GM18526 (cell line): ENCODE results near the gene ATP7B.

Experiments used
- POLR2A ChIP-seq: IDR thresholded peaks from 3 replicates; pipeline ENCODE4 v1.6.1; 2011; ENCODE audit not compliant: insufficient read length; ENCODE audit errors: extremely low read depth

Gene ATP7B

DNA sequence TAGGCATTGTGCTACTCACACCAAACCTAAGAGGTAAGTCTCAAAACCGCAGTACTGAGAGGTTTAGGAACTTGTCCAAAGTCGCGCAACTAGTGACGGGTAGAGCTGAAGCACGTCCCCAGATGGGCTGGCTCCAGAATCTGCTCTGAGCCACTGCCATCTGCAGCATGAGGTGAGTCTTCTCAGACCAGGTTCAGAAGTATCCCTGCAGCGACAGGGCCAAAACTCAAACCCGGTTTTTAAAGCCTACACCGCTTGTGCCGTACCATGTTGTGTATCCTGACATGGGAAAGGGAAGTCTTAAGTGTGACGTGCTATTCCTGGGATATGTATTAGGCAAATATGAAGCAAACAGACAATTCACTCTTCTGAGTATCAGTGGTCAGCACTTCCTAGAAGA, 45.1 kb downstream of the ATP7B start:
- TF ChIP-seq POLR2A: no peak

DNA sequence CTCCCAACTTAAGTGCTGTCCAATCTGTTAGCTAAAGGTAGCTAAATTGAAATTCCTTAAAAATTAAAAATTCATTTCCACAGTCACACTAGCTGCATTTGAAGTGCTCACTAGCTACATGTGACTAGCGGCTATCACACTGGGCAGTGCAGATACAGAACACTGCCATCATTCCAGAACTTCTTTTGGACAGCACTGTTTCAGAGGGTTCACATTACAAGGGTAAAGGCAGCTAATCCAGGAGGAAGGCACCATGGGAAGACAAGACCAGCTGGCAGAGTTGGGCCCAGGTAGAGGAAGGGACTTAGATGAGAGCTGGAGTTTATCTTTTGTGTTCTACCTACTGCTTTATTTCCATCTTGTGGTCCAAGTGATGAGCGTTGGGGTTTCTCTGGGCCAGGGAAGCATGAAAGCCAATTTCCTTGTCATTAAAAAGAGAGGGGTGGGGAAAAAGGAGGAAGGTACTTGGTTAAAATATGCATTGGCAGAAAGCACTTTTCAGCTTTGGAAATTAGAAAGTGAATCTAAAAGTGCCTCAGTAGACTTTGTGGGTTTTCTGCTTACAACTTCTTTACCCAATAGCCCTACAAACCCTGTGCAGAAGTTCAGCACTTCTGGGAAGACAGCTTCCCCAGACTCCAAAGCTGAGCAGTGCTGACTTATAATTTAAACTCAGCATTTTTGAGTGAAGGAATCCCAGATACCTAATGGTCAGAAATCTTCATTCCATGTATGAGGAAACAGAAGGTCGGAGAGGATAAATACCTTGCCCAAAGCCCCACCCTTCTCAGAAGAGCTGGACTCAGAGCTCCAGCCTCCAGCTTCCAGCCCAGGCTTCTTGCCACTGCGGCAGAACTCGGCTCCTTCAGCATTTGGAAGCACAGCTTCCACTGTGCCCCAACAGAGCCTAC, 49.5 kb downstream of the ATP7B start:
- no peak for TF ChIP-seq POLR2A

DNA sequence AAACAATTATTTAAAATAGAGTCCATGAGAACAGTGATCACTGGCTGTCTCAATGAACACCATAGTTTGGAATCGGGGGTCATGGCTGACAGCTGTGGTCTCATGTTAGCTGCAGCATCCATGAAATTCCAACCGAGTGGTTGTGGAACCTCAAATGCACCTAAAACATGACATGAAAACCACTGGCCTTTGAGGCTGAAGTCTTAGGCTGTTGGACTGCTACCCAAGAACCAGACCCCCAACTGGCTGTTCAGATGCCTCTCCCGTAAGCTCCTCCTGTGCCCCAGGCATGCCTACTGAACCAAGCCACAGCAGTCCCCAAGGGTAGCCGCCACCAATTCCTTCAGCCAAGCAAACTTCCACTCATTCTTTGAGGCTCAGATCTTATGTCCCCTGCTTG, 50.5 kb downstream of the ATP7B start:
- no peak for TF ChIP-seq POLR2A

DNA sequence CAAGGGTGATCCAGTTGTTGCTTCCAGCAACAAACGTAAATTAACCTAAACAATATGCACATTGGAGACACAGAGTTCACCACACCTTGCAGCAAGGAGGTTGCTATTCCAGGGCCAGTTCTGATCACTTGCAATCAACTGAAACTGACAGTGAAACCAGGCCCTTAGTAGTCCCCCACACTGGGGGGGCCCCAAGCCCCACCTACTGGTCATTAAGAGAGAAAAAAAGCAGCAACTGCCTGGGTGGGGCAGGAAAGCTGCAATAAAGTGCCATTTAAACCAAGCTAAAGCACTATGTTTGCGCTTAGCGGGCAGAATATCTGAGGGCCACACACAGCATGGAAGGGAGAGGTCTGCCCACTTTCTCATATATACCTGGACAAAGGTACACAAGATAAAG, 51.5 kb downstream of the ATP7B start:
- TF ChIP-seq POLR2A: no peak

DNA sequence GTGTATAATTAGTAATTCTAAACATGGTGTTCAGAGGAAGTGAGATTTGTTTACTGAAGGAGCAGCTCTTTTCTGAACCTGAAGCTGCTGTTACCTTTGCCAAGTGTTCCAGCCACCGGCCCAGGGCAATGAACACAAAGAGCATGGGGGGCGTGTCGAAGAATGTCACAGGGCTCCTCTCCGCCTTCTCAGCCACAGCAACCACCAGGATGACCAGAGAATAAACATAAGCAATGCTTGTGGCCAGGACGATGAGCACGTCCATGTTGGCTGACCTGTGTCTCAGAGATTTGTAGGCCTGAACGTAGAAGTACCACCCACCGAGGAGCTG, 53.1 kb downstream of the ATP7B start:
- TF ChIP-seq POLR2A: no peak

DNA sequence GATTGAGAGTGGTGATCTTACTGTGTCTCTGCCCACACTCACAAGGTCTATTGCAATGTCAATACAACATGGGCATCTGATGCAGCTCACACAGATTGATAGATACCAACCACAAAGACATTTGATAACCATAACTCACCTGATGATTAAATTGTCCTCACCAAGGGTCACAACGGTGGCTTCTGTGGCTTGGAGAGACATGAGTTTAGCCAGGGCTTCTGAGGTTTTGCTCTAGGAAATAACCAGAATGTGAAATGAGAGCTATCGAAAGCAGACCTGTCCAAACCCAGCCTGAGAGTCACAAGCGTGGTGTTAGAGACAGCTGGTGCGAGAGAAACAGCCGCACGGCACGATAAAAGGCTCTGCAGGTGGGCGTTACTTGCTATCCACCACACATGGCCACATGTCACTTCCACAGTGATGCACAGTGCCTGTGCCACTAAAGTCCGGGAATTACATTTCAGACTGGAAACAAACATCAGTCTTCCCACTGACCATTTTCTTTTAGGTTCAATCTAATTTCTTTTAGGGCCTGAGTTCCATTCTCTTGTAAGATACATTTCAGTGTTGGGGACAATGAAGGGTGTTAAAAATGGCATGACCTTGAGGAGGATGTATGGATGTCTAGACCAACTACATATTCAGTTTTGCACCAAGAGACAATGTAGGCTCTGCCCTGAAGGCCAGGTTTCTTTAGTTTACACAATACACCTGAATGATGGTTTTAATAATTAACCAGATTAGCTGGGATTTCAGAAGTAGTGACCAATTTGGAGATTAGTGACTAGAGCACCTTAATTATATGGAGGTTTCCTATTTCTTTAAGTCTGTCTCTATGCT, 53.7 kb downstream of the ATP7B start:
- no peak for TF ChIP-seq POLR2A

DNA sequence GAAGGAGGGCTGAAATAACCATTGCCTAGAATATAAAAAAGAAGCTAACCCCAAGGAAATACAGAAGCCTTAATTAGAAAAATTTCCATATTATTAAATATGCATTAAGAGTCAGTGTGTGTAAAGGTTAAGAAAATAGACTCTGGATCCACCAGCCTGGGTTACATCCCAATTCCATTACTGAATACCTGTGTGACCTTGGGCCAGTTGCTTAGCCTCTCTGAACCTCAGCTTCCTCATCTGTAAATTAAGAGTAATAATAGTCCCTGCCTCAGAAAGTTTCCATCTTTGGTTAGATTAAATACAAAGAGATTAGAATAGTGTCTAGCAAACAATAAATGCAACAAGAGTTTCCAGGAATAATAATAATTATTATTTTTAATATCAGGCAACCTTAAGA, 54.5 kb downstream of the ATP7B start:
- no peak for TF ChIP-seq POLR2A

DNA sequence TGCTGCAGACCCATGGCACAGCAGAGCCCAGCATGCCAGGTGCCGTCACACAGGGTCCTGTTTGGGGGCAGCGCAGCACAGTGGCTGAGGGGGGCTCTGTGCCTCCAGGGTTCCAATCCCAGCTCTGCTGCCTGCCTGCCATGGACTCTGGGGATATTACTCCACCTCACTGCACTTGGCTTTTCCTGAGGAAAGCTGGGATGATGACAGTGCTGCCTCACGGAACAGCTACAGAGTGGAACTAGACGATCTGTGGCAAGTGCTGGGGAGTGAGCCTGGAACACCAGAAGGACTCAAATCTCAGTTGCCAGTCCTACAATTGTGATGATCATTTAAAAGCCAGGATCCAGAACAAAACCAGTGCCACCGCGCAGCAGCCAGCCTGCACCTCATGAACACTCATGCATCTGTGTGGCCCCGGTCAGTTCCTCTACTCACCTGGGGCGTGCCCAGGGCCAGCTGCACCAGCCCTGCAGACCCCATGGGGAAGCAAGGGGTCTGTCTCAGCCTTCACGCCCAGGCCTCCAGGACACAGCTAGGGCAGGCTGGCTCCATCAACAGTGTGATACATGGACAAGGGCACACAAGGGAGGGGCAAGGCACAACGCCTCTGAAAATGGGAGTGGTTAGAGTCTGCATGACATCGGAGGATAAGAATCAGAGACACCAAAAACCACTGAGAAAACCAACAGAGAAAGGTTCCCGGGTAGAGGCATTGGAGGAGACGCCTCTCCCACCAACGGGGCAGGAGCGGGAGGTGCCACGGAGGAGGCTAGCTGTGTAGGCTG, 55.2 kb downstream of the ATP7B start:
- TF ChIP-seq POLR2A: no peak

DNA sequence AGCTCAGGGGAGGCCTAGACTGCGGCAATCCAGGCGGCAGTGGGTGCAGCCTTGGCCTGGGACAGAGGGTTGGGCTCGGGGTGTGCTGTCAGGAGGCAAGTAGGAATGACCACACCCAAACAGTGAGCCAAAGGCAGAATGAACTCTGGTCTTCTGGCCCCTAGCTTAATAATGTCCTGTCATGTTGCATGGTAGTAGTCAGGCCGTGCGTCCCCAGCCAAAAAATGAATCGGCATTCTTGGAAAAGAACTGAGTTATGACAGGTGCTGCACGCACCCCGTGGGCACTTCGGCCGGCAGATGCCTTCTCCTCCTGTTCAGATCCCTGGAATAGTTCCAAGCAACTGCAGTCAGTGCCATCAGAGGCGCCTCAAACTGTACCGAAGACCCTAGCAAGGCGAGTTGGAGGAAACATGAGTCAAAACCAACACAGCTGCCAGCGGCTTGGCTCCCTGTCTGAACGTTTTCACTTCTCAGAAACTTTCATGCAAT, 55.9 kb downstream of the ATP7B start:
- TF ChIP-seq POLR2A: no peak

DNA sequence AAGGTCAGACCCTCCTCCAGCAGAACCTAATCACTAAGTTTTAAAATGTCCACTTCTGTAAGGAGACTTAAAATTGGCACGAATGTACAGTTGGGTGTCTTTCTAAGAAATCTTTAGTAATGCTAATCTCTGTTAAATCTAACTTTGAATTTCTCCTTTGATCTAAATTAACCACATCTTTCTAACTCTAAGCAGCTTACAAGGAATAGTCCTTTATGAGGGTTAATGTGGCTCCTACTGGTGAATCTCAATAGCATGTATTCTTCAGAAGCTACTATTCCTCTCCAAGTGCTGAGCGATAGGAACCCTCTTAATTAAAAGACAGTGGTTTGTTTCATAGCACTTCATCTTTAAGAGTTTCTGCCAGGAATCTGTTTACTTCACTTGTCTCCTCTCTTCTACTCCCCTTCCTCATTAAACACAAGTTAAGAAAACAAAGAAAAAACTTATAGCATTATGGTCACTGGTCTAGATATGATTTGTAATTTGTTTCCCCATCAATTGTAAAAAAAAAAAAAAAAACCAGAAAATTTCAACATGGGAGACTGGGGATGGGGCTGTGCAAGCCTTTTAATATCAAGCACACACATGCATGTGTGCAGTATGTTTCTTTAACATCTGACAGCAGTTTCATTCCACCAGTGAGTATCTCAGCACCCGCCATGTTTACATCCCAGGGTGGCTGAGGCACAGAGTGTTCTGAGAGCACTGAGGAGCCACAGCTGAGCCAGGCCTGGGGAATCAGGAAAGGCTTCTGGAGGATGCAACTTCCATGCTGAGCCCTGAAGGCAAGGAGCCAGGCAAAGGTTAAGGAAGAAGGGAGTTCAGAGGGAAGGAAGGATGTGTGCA, 57.7 kb downstream of the ATP7B start:
- no peak for TF ChIP-seq POLR2A

DNA sequence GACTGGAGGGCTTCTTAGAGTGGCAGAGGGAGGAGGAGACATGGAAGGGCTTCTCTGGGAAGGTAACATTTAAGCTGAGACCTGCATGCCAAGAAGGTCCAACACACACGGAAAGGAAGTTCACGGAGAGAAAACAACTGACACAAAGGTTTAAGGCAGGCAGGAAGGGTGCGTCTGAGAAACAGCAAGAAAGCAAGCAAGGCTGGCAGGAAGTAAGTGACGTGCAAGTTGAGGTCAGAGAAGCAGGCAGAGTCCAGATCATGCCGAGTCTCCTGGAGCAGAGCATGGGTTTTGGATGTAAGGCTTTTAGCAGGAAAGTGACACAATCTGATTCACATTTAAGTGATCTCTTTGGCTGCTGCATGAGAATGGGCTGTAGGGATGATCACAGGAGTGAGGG, 60.5 kb downstream of the ATP7B start:
- TF ChIP-seq POLR2A: no peak

DNA sequence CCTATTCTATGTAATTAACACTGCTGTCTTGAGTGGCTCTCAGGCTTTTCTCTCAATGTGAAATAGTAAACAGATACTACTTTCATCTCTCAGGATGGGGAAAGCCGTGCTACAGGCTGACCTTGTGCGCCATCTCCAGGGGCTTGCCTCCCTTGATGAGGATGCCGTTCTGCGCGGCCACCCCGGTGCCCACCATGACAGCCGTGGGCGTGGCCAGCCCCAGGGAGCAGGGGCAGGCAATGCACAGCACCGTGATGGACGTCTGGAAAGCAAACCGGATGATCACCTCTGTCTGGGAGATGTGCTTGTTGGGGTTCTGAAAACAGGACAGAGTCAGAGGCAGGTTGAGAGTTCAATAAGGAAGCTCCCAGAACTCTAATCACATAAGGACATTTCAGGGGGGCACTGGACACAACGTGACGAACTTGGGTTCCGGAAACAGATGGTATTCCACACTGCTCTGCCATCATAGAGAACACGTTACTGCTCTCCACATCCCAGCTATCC, 65.0 kb downstream of the ATP7B start:
- TF ChIP-seq POLR2A: no peak

DNA sequence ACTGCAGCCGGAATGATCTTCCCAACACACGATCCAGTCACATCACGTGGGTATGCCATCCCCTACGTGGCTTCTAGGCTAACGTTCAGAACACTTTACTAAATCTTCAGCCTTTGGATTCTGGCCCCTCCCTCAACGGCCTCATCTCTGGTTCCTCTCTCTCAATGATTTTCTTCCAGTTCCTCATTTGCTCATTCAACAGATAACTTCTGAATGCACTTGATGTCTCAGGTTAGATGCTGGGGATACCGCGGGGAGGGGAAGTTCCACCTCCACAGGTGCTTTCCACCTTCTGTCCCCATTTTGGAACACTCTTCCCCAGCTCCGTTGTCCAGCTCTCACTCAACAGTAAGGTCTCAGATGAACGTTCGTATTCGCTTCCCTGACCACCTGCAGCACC, 66.1 kb downstream of the ATP7B start:
- TF ChIP-seq POLR2A: no peak

DNA sequence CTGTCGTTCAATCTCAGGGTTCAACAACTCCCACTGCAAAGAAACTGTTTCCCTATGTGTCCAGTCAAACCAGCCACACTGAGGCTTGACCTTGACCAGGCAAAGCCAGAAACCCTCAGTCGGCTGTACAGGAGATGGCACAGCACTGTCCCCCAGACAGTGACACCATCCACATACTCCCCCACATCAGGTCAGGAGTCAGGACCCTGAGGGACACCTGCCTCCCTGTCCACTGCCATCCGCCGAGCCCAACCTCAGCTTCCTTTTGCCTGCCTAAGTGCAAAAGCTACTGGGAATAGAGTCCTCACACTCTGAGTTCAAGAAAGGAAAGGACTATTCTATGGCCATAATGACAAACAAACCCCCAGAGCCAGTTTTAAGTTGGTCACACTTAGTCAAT, 66.8 kb downstream of the ATP7B start:
- TF ChIP-seq POLR2A: no peak

DNA sequence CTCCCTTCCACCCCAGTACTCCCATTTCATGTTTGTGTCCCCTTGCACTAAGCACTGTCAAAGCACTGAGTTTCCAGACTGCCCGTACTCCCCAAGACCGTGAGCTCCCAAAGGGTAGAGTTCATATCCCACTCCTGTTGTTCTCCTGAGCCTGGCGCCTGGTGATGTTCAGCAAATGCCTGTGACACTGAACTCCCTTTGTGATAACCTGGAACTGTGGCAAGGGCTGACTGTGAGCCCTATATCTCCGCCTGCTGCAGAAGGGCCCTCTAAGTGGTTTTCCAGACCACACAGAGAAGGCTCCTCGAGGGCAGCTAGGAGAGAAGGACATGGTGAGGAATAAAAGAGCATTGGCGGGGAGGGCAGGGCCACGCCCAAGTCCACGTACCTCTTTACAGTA, 67.5 kb downstream of the ATP7B start:
- no peak for TF ChIP-seq POLR2A

DNA sequence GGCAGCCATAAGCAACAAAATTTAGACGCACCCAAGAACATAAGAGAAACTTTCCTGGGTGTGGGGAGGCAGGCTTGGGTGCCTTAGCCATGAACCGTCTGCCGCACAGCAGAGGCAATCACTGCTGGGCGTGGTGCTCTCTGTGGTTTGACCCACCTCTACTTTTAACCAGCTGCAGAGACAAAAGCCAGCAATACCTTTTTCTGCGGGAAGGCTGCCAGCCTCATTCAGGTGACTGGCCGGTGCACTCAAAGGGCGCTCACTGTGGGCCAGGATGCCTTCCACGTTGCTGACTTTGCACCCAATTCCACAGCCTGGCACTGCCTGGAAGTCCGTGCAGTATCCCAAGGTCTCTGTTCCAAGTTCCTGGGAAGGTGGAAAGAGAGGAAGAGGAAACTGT, 69.1 kb downstream of the ATP7B start:
- no peak for TF ChIP-seq POLR2A
